Stomach (tissue), 4 donors: ENCODE data around the gene TMEM231.

Experiments
- CTCF ChIP-seq, 7 experiments: fragments of 450-650 bp in 4 of 7; fragments of 200-600 bp in 3 of 7; sonication (generic) in 3 of 7; IDR thresholded peaks; one replicate each; pipeline ENCODE4 v1.5.1; 2016 to 2019; ENCODE audit warnings: antibody characterized with exemption in 7 of 7, control low read depth in 2 of 7, mild to moderate bottlenecking in 1 of 7
- EP300 ChIP-seq: sonication (generic); formaldehyde crosslinking; IDR thresholded peaks from one replicate; pipeline ENCODE4 v1.6.1; 2017; ENCODE audit warnings: antibody characterized with exemption
- POLR2A ChIP-seq, 4 donors: fragments of 450-650 bp; IDR thresholded peaks; one replicate each; pipeline ENCODE4 v1.6.1; 2016; ENCODE audit warnings: antibody characterized with exemption in 4 of 4, control low read depth in 2 of 4, mild to moderate bottlenecking in 1 of 4, moderate library complexity in 1 of 4
- POLR2AphosphoS5 ChIP-seq, 3 donors: sonication (generic); formaldehyde crosslinking; IDR thresholded peaks; one replicate each; pipeline ENCODE4 v1.6.1; 2016; ENCODE audit warnings: antibody characterized with exemption in 3 of 3

GRCh38 chr16:75529056-75529905, 26.8 kb downstream of the TMEM231 start:
- no peak for TF ChIP-seq CTCF (IDR thresholded peaks at IDR 0.05)
- TF ChIP-seq POLR2A (IDR thresholded peaks at IDR 0.05), result no peak
- TF ChIP-seq POLR2AphosphoS5 (IDR thresholded peaks at IDR 0.05), result no peak
- TF ChIP-seq EP300, result no peak
